ENCODE data around the gene SELENOS. TPM values are rescaled to one million over a fixed set of nuclear protein-coding genes. Genes with fewer than 3 reads are reported as not detected.

SELENOS gene
- total and polyA plus RNA-seq, 9 of the 15 experiments (the other 6 are each of a cell fraction or from before 2014, with no cell fraction given), result 24.9 to 57.4 (median 47.9) TPM

- TF ChIP-seq, protein P1, sequence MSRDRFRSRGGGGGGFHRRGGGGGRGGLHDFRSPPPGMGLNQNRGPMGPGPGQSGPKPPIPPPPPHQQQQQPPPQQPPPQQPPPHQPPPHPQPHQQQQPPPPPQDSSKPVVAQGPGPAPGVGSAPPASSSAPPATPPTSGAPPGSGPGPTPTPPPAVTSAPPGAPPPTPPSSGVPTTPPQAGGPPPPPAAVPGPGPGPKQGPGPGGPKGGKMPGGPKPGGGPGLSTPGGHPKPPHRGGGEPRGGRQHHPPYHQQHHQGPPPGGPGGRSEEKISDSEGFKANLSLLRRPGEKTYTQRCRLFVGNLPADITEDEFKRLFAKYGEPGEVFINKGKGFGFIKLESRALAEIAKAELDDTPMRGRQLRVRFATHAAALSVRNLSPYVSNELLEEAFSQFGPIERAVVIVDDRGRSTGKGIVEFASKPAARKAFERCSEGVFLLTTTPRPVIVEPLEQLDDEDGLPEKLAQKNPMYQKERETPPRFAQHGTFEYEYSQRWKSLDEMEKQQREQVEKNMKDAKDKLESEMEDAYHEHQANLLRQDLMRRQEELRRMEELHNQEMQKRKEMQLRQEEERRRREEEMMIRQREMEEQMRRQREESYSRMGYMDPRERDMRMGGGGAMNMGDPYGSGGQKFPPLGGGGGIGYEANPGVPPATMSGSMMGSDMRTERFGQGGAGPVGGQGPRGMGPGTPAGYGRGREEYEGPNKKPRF (IDR thresholded peaks at IDR 0.05; ENCODE audit: low read depth, low read length), result no peak
- 0 out of 2 replicates have a peak, but pooled peaks have one; percentile 43 for TF ChIP-seq KAT7 (CRISPR knock-in tag; IDR thresholded peaks at IDR 0.05; ENCODE audit: borderline replicate concordance)
- TF ChIP-seq ZFP36 (IDR thresholded peaks at IDR 0.05; ENCODE audit: low read depth, low read length, partially characterized antibody), result peak; percentile 61
- TF ChIP-seq, protein P2, sequence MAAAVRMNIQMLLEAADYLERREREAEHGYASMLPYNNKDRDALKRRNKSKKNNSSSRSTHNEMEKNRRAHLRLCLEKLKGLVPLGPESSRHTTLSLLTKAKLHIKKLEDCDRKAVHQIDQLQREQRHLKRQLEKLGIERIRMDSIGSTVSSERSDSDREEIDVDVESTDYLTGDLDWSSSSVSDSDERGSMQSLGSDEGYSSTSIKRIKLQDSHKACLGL (CRISPR knock-in tag; IDR thresholded peaks at IDR 0.05; ENCODE audit: borderline replicate concordance, poor library complexity, severe bottlenecking), result peak; percentile 75
- TF ChIP-seq, protein P3, sequence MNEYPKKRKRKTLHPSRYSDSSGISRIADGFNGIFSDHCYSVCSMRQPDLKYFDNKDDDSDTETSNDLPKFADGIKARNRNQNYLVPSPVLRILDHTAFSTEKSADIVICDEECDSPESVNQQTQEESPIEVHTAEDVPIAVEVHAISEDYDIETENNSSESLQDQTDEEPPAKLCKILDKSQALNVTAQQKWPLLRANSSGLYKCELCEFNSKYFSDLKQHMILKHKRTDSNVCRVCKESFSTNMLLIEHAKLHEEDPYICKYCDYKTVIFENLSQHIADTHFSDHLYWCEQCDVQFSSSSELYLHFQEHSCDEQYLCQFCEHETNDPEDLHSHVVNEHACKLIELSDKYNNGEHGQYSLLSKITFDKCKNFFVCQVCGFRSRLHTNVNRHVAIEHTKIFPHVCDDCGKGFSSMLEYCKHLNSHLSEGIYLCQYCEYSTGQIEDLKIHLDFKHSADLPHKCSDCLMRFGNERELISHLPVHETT (CRISPR knock-in tag; conservative IDR thresholded peaks at IDR 0.05 in 1 of 2, IDR thresholded peaks at IDR 0.05 in 1 of 2), result peak in 1 of 2 experiments; percentile 89; a peak in 2 of 4 replicates
- no peak for TF ChIP-seq ARID1B (IDR thresholded peaks at IDR 0.05)
- peak; percentile 46 for TF ChIP-seq KDM5B (IDR thresholded peaks at IDR 0.05; ENCODE audit: insufficient replicate concordance, low read depth, low read length)
- TF ChIP-seq, protein P4, sequence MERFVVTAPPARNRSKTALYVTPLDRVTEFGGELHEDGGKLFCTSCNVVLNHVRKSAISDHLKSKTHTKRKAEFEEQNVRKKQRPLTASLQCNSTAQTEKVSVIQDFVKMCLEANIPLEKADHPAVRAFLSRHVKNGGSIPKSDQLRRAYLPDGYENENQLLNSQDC (CRISPR knock-in tag; IDR thresholded peaks at IDR 0.05), result 0 out of 2 replicates have a peak, but pooled peaks have one; percentile 20
- TF ChIP-seq L3MBTL2 (IDR thresholded peaks at IDR 0.05), result peak; percentile 78
- peak; percentile 79; the same call in 1 of the 2 replicates for TF ChIP-seq RB1 (IDR thresholded peaks at IDR 0.05; ENCODE audit: low read depth)
- TF ChIP-seq TAL1 (IDR thresholded peaks at IDR 0.05), result no peak
- TF ChIP-seq CCNT2 (IDR thresholded peaks at IDR 0.05; ENCODE audit: borderline replicate concordance, extremely low read depth, insufficient read length, low read depth, low read length), result peak; percentile 86
- TF ChIP-seq ARHGAP35 (IDR thresholded peaks at IDR 0.05; ENCODE audit: partially characterized antibody), result no peak
- peak; percentile 73 for TF ChIP-seq POLR2A (conservative IDR thresholded peaks at IDR 0.05)
- TF ChIP-seq SP1 (CRISPR knock-in tag; IDR thresholded peaks at IDR 0.05), result peak; percentile 52
- TF ChIP-seq USF2 (CRISPR knock-in tag; IDR thresholded peaks at IDR 0.05), result peak; percentile 50
- TF ChIP-seq KLF13 (tag; IDR thresholded peaks at IDR 0.05; ENCODE audit: borderline replicate concordance, low read depth), result peak; percentile 96
- TF ChIP-seq ZNF740 (CRISPR knock-in tag; IDR thresholded peaks at IDR 0.05), result no peak
- no peak for TF ChIP-seq ZNF740 (tag; IDR thresholded peaks at IDR 0.05)
- peak; percentile 54; the same call in 1 of the 2 replicates for TF ChIP-seq ESRRA (IDR thresholded peaks at IDR 0.05; ENCODE audit: borderline replicate concordance, low read depth)
Measured at GRCh38 chr15:101277038-101277822, at the start of gene SELENOS (continued).

Data from K562 (cell line).